ENCODE data around the gene USP38. TPM values are rescaled to one million over a fixed set of nuclear protein-coding genes. Genes with fewer than 3 reads are reported as not detected.

Gene USP38
- total RNA-seq, 1 experiment from 2014 or later: 18.6 TPM

DNA sequence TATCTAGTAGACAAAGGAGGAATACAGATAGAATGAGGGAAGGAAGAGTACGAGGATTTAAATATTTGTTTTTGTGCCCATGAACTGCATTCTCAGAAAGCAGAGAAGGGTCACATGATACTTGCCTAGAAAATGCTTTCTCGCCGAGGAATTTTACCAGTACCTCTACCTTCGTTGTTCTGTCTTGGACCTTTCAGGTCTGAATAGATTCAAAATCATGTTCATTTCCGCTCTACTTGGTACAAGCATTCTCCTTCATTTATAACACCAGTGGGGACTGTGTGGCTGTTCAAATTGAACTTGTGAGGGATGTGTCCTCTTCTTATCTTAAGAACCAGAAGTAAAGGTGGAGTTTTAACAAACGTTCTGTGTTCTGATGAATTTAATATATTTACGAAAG, 1.9 kb downstream of the USP38 start:
- ChIA-PET RAD21 (ENCODE audit: low non-redundant PET in 1 of 2, low total read pairs in 2 of 2, uncharacterized antibody in 2 of 2, unreplicated experiment in 2 of 2) (no interaction called here), POLR2A (no interaction called here), CTCF (no interaction called here)
- Histone ChIP-seq H3K27ac (ENCODE audit: low read depth, low read length) (no peak overlapping the region), H3K9ac (ENCODE audit: low read length) (peak overlapping the region; percentile 87), H2AFZ (ENCODE audit: low read depth, low read length, poor library complexity, severe bottlenecking) (no peak overlapping the region), H3K4me1 (ENCODE audit: control insufficient read depth in 1 of 2, insufficient read depth in 2 of 2, low read length in 2 of 2) (peaks cover 15 to 22% of the 10 kb centered on the region in 2 experiments; a peak in 3 of 4 replicates), H3K79me2 (ENCODE audit: insufficient read depth, low read length) (peaks cover 77% of the 10 kb centered on the region), H3K9me3 (ENCODE audit: control insufficient read depth in 1 of 2, insufficient read depth in 1 of 2, low read depth in 1 of 2, low read length in 2 of 2) (no peaks in the 10 kb centered on the region), H3K27me3 (ENCODE audit: insufficient read depth, low read length) (no peaks in the 10 kb centered on the region), H4K20me1 (ENCODE audit: insufficient read depth) (peaks cover 8% of the 10 kb centered on the region; the same call in 1 of the 2 replicates), H3K4me3 (replicated peaks in 1 of 2; ENCODE audit: low read depth in 1 of 2, low read length in 2 of 2) (peak overlapping the region; percentile 72 to 87), H3K9me2 (ENCODE audit: insufficient read depth) (no peaks in the 10 kb centered on the region), H3K36me3 (ENCODE audit: control insufficient read depth in 1 of 2, insufficient read depth in 2 of 2, low read length in 2 of 2) (peaks cover 6 to 20% of the 10 kb centered on the region in 2 experiments; a peak in 2 of 4 replicates), H3K4me2 (ENCODE audit: low read length) (peak overlapping the region; percentile 91)
- TSS peak; percentile 28 for BruUV-seq (replicated peaks)
- TF ChIP-seq, protein P1, sequence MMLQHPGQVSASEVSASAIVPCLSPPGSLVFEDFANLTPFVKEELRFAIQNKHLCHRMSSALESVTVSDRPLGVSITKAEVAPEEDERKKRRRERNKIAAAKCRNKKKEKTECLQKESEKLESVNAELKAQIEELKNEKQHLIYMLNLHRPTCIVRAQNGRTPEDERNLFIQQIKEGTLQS (IDR thresholded peaks at IDR 0.05): no peak
- TF ChIP-seq ZFX (IDR thresholded peaks at IDR 0.05) (no peak), ZNF274 (IDR thresholded peaks at IDR 0.05; ENCODE audit: low read depth, low read length) (no peak), RAD21 (IDR thresholded peaks at IDR 0.05; ENCODE audit: low read depth) (no peak), SIN3A (IDR thresholded peaks at IDR 0.05; ENCODE audit: low read depth) (no peak), TCF7L2 (IDR thresholded peaks at IDR 0.05; ENCODE audit: borderline replicate concordance, extremely low read depth, insufficient read depth, insufficient read length) (no peak)
- TF ChIP-seq, protein P2, sequence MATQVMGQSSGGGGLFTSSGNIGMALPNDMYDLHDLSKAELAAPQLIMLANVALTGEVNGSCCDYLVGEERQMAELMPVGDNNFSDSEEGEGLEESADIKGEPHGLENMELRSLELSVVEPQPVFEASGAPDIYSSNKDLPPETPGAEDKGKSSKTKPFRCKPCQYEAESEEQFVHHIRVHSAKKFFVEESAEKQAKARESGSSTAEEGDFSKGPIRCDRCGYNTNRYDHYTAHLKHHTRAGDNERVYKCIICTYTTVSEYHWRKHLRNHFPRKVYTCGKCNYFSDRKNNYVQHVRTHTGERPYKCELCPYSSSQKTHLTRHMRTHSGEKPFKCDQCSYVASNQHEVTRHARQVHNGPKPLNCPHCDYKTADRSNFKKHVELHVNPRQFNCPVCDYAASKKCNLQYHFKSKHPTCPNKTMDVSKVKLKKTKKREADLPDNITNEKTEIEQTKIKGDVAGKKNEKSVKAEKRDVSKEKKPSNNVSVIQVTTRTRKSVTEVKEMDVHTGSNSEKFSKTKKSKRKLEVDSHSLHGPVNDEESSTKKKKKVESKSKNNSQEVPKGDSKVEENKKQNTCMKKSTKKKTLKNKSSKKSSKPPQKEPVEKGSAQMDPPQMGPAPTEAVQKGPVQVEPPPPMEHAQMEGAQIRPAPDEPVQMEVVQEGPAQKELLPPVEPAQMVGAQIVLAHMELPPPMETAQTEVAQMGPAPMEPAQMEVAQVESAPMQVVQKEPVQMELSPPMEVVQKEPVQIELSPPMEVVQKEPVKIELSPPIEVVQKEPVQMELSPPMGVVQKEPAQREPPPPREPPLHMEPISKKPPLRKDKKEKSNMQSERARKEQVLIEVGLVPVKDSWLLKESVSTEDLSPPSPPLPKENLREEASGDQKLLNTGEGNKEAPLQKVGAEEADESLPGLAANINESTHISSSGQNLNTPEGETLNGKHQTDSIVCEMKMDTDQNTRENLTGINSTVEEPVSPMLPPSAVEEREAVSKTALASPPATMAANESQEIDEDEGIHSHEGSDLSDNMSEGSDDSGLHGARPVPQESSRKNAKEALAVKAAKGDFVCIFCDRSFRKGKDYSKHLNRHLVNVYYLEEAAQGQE (IDR thresholded peaks at IDR 0.05; ENCODE audit: low read depth): no peak
- TF ChIP-seq, protein P3, sequence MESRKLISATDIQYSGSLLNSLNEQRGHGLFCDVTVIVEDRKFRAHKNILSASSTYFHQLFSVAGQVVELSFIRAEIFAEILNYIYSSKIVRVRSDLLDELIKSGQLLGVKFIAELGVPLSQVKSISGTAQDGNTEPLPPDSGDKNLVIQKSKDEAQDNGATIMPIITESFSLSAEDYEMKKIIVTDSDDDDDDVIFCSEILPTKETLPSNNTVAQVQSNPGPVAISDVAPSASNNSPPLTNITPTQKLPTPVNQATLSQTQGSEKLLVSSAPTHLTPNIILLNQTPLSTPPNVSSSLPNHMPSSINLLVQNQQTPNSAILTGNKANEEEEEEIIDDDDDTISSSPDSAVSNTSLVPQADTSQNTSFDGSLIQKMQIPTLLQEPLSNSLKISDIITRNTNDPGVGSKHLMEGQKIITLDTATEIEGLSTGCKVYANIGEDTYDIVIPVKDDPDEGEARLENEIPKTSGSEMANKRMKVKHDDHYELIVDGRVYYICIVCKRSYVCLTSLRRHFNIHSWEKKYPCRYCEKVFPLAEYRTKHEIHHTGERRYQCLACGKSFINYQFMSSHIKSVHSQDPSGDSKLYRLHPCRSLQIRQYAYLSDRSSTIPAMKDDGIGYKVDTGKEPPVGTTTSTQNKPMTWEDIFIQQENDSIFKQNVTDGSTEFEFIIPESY (IDR thresholded peaks at IDR 0.05; ENCODE audit: extremely low read depth, insufficient replicate concordance, low read length): no peak
- TF ChIP-seq, protein P4, sequence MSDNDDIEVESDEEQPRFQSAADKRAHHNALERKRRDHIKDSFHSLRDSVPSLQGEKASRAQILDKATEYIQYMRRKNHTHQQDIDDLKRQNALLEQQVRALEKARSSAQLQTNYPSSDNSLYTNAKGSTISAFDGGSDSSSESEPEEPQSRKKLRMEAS (IDR thresholded peaks at IDR 0.05): no peak
- no peak for DNase-seq (ENCODE audit: low read depth, low spot score)
- intact Hi-C loops (cut with micrococcal nuclease): loop anchor here (10.0 kb wide), 1 partner anchor 148 kb away; the partner anchor contains the start of gene GAB1
- no peak for ATAC-seq
